ENCODE measurements around the gene APOO. TPM values are rescaled to one million over a fixed set of nuclear protein-coding genes. Genes with fewer than 3 reads are reported as not detected.
A peak's percentile ranks its signal among the peaks of the same experiment; 100 is the strongest.

Gene APOO
- total and polyA plus RNA-seq, 2 experiments from 2014 or later = 32.8 to 72.4 TPM

DNA sequence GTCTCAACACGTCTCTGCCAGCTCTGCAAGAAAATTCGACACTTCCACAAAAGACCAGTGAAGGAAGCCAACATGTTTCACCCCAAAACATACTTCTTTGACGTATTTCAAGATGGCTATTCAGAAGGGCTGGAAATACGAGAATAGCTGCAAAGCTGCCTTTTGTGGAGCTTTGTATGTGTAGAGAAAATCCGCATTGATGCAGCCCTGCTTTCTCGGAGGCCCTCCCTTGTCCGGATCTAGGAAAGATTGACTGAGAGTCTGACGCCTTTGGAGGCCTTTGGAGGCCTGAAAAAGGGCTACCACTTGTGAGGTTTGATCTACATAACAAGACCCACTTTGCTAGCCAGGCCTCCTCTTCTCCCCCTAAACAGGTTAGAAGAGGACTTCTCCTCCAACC, 112.5 kb downstream of the APOO start:
- H3K27ac ChIP-seq (ENCODE audit: low read depth) = no peak overlapping the region
- Mint-ChIP-seq H3K4me1 (peaks cover 14% of the 10 kb centered on the region), H3K27ac (no peak overlapping the region), H3K36me3 (ENCODE audit: low read depth) (no peaks in the 10 kb centered on the region), H3K27me3 (ENCODE audit: insufficient read depth, low read depth, poor library complexity) (no peaks in the 10 kb centered on the region), H3K9me3 (no peaks in the 10 kb centered on the region), H3K4me3 (no peak overlapping the region)
- no peaks in the 10 kb centered on the region for H3K36me3 ChIP-seq (ENCODE audit: insufficient read depth)
- H4K20me1 ChIP-seq (replicated peaks; ENCODE audit: insufficient read depth) = no peaks in the 10 kb centered on the region
- DNase-seq (ENCODE audit: low spot score) (no peak), ATAC-seq (no peak)
- H3K4me1 ChIP-seq (ENCODE audit: insufficient read depth) = 0 out of 2 replicates have a peak, but pooled peaks cover 7% of the 10 kb centered on the region
- H3K79me2 ChIP-seq (replicated peaks; ENCODE audit: insufficient read depth) = no peaks in the 10 kb centered on the region
- no peak overlapping the region for H3K4me2 ChIP-seq
- H3K27me3 ChIP-seq (ENCODE audit: insufficient read depth) = no peaks in the 10 kb centered on the region
- TF ChIP-seq JUNB (IDR thresholded peaks at IDR 0.05; ENCODE audit: unreplicated experiment) (no peak), STAT1 (IDR thresholded peaks at IDR 0.05; ENCODE audit: unreplicated experiment) (no peak), EZH2phosphoT487 (IDR thresholded peaks at IDR 0.05; ENCODE audit: unreplicated experiment) (no peak)
- TF ChIP-seq, protein P1, sequence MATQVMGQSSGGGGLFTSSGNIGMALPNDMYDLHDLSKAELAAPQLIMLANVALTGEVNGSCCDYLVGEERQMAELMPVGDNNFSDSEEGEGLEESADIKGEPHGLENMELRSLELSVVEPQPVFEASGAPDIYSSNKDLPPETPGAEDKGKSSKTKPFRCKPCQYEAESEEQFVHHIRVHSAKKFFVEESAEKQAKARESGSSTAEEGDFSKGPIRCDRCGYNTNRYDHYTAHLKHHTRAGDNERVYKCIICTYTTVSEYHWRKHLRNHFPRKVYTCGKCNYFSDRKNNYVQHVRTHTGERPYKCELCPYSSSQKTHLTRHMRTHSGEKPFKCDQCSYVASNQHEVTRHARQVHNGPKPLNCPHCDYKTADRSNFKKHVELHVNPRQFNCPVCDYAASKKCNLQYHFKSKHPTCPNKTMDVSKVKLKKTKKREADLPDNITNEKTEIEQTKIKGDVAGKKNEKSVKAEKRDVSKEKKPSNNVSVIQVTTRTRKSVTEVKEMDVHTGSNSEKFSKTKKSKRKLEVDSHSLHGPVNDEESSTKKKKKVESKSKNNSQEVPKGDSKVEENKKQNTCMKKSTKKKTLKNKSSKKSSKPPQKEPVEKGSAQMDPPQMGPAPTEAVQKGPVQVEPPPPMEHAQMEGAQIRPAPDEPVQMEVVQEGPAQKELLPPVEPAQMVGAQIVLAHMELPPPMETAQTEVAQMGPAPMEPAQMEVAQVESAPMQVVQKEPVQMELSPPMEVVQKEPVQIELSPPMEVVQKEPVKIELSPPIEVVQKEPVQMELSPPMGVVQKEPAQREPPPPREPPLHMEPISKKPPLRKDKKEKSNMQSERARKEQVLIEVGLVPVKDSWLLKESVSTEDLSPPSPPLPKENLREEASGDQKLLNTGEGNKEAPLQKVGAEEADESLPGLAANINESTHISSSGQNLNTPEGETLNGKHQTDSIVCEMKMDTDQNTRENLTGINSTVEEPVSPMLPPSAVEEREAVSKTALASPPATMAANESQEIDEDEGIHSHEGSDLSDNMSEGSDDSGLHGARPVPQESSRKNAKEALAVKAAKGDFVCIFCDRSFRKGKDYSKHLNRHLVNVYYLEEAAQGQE (IDR thresholded peaks at IDR 0.05; ENCODE audit: unreplicated experiment) = no peak
- TF ChIP-seq, protein P2, sequence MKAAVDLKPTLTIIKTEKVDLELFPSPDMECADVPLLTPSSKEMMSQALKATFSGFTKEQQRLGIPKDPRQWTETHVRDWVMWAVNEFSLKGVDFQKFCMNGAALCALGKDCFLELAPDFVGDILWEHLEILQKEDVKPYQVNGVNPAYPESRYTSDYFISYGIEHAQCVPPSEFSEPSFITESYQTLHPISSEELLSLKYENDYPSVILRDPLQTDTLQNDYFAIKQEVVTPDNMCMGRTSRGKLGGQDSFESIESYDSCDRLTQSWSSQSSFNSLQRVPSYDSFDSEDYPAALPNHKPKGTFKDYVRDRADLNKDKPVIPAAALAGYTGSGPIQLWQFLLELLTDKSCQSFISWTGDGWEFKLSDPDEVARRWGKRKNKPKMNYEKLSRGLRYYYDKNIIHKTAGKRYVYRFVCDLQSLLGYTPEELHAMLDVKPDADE (IDR thresholded peaks at IDR 0.05) = no peak
- H2AFZ ChIP-seq = no peak overlapping the region
- H3K9me2 ChIP-seq (ENCODE audit: insufficient read depth) = no peaks in the 10 kb centered on the region
- no peaks in the 10 kb centered on the region for H3F3A ChIP-seq (replicated peaks; ENCODE audit: low read depth)
- no peak overlapping the region for H3K4me3 ChIP-seq

DNA sequence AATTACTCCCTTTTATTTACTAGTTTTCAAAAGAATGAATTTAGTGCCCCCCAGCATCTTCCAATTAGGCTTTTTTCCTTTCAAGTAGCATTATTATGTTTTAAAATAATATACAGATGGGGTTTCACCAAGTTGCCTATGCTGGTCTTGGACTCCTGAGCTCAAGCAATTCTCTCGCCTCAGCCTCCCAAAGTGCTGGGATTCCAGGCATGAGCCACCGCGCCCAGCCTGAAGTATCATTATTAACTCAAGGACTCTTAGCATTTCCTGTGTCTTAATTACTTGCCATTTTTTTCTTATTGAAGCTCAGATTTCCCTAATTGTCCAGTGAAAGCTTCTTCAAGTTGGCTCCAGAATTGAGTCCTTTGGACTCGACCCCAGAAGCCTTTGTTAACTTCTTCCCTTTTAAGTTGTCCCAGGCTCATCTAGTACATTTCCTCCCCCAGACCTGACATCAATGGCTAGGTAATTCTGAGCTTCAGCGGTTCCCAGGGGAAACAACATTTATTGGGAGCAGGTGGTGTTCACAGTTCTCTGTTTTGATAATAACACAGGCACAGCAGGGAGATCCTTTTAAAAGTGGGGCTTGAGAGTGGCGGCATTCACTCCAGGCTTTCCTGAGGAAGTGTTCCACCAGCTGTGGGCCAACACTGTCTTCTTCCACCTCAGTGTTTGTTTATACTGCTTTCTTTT, 114.7 kb downstream of the APOO start:
- DNase-seq (ENCODE audit: low spot score) = no peak
- H3K4me3 Mint-ChIP-seq = no peak overlapping the region
- TF ChIP-seq, protein P3, sequence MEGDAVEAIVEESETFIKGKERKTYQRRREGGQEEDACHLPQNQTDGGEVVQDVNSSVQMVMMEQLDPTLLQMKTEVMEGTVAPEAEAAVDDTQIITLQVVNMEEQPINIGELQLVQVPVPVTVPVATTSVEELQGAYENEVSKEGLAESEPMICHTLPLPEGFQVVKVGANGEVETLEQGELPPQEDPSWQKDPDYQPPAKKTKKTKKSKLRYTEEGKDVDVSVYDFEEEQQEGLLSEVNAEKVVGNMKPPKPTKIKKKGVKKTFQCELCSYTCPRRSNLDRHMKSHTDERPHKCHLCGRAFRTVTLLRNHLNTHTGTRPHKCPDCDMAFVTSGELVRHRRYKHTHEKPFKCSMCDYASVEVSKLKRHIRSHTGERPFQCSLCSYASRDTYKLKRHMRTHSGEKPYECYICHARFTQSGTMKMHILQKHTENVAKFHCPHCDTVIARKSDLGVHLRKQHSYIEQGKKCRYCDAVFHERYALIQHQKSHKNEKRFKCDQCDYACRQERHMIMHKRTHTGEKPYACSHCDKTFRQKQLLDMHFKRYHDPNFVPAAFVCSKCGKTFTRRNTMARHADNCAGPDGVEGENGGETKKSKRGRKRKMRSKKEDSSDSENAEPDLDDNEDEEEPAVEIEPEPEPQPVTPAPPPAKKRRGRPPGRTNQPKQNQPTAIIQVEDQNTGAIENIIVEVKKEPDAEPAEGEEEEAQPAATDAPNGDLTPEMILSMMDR (conservative IDR thresholded peaks at IDR 0.05; ENCODE audit: low read depth in 2 of 2) = no peak
- TF ChIP-seq POLR2AphosphoS5 (IDR thresholded peaks at IDR 0.05; ENCODE audit: low read depth) = no peak
- TF ChIP-seq, protein P4, sequence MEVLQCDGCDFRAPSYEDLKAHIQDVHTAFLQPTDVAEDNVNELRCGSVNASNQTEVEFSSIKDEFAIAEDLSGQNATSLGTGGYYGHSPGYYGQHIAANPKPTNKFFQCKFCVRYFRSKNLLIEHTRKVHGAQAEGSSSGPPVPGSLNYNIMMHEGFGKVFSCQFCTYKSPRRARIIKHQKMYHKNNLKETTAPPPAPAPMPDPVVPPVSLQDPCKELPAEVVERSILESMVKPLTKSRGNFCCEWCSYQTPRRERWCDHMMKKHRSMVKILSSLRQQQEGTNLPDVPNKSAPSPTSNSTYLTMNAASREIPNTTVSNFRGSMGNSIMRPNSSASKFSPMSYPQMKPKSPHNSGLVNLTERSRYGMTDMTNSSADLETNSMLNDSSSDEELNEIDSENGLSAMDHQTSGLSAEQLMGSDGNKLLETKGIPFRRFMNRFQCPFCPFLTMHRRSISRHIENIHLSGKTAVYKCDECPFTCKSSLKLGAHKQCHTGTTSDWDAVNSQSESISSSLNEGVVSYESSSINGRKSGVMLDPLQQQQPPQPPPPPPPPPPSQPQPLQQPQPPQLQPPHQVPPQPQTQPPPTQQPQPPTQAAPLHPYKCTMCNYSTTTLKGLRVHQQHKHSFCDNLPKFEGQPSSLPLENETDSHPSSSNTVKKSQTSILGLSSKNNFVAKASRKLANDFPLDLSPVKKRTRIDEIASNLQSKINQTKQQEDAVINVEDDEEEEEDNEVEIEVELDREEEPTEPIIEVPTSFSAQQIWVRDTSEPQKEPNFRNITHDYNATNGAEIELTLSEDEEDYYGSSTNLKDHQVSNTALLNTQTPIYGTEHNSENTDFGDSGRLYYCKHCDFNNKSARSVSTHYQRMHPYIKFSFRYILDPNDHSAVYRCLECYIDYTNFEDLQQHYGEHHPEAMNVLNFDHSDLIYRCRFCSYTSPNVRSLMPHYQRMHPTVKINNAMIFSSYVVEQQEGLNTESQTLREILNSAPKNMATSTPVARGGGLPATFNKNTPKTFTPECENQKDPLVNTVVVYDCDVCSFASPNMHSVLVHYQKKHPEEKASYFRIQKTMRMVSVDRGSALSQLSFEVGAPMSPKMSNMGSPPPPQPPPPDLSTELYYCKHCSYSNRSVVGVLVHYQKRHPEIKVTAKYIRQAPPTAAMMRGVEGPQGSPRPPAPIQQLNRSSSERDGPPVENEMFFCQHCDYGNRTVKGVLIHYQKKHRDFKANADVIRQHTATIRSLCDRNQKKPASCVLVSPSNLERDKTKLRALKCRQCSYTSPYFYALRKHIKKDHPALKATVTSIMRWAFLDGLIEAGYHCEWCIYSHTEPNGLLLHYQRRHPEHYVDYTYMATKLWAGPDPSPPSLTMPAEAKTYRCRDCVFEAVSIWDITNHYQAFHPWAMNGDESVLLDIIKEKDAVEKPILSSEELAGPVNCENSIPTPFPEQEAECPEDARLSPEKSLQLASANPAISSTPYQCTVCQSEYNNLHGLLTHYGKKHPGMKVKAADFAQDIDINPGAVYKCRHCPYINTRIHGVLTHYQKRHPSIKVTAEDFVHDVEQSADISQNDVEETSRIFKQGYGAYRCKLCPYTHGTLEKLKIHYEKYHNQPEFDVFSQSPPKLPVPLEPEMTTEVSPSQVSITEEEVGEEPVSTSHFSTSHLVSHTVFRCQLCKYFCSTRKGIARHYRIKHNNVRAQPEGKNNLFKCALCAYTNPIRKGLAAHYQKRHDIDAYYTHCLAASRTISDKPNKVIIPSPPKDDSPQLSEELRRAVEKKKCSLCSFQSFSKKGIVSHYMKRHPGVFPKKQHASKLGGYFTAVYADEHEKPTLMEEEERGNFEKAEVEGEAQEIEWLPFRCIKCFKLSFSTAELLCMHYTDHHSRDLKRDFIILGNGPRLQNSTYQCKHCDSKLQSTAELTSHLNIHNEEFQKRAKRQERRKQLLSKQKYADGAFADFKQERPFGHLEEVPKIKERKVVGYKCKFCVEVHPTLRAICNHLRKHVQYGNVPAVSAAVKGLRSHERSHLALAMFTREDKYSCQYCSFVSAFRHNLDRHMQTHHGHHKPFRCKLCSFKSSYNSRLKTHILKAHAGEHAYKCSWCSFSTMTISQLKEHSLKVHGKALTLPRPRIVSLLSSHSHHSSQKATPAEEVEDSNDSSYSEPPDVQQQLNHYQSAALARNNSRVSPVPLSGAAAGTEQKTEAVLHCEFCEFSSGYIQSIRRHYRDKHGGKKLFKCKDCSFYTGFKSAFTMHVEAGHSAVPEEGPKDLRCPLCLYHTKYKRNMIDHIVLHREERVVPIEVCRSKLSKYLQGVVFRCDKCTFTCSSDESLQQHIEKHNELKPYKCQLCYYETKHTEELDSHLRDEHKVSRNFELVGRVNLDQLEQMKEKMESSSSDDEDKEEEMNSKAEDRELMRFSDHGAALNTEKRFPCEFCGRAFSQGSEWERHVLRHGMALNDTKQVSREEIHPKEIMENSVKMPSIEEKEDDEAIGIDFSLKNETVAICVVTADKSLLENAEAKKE (CRISPR knock-in tag; IDR thresholded peaks at IDR 0.05) = no peak
- no peak for TF ChIP-seq EZH2phosphoT487 (IDR thresholded peaks at IDR 0.05; ENCODE audit: unreplicated experiment)
- TF ChIP-seq STAT1 (IDR thresholded peaks at IDR 0.05; ENCODE audit: unreplicated experiment) = no peak
- no peak for TF ChIP-seq JUNB (IDR thresholded peaks at IDR 0.05; ENCODE audit: unreplicated experiment)

More for the DNA sequence above, 114.7 kb downstream of the APOO start:
- Histone ChIP-seq H3K4me3 (no peak overlapping the region), H4K20me1 (replicated peaks; ENCODE audit: insufficient read depth) (no peaks in the 10 kb centered on the region), H3K27ac (ENCODE audit: low read depth) (no peak overlapping the region), H3K4me2 (no peak overlapping the region), H3F3A (replicated peaks; ENCODE audit: low read depth) (no peaks in the 10 kb centered on the region), H3K9me2 (ENCODE audit: insufficient read depth) (no peaks in the 10 kb centered on the region), H3K27me3 (ENCODE audit: insufficient read depth) (no peaks in the 10 kb centered on the region), H3K36me3 (ENCODE audit: insufficient read depth) (no peaks in the 10 kb centered on the region), H3K4me1 (ENCODE audit: insufficient read depth) (0 out of 2 replicates have a peak, but pooled peaks cover 7% of the 10 kb centered on the region), H2AFZ (peak overlapping the region; percentile 43; the same call in 1 of the 2 replicates), H3K79me2 (replicated peaks; ENCODE audit: insufficient read depth) (no peaks in the 10 kb centered on the region)
- no peaks in the 10 kb centered on the region for H3K36me3 Mint-ChIP-seq (ENCODE audit: low read depth)
- no peak for ATAC-seq
- peaks cover 14% of the 10 kb centered on the region for H3K4me1 Mint-ChIP-seq
- no peaks in the 10 kb centered on the region for H3K9me3 Mint-ChIP-seq
- H3K27me3 Mint-ChIP-seq (ENCODE audit: insufficient read depth, low read depth, poor library complexity) = no peaks in the 10 kb centered on the region
- H3K27ac Mint-ChIP-seq = no peak overlapping the region
